ENCODE data around the gene THSD7A.

The THSD7A gene

GRCh38 chr7:11625669-11626068 is 206.3 kb downstream of the THSD7A start:
- no peak for DNase-seq

GRCh38 chr7:11623093-11623678 is 208.8 kb downstream of the THSD7A start:
- no peak for DNase-seq

GRCh38 chr7:11620406-11621253 is 211.4 kb downstream of the THSD7A start:
- DNase-seq = no peak

- DNase-seq = no peak
Observed at GRCh38 chr7:11616466-11616865, 215.5 kb downstream of the THSD7A start.

- DNase-seq = no peak
Observed at GRCh38 chr7:11615174-11615573, 216.8 kb downstream of the THSD7A start.

GRCh38 chr7:11613292-11613930 is 218.6 kb downstream of the THSD7A start:
- DNase-seq = no peak

- DNase-seq = no peak
Observed at GRCh38 chr7:11612737-11613136, 219.3 kb downstream of the THSD7A start.

- no peak for DNase-seq
Observed at GRCh38 chr7:11609096-11609670, 222.8 kb downstream of the THSD7A start.

GRCh38 chr7:11607686-11608085 is 224.3 kb downstream of the THSD7A start:
- no peak for DNase-seq

- DNase-seq = no peak
Observed at GRCh38 chr7:11605749-11606148, 226.2 kb downstream of the THSD7A start.

- no peak for DNase-seq
Observed at GRCh38 chr7:11604505-11604904, 227.5 kb downstream of the THSD7A start.

- DNase-seq = no peak
Observed at GRCh38 chr7:11601761-11602160, 230.2 kb downstream of the THSD7A start.

- DNase-seq = no peak
Observed at GRCh38 chr7:11593322-11593721, 238.7 kb downstream of the THSD7A start.

GRCh38 chr7:11592699-11593098 is 239.3 kb downstream of the THSD7A start:
- DNase-seq = no peak

- no peak for DNase-seq
Observed at GRCh38 chr7:11591943-11592342, 240.1 kb downstream of the THSD7A start.

- DNase-seq = no peak
Observed at GRCh38 chr7:11591055-11591633, 240.9 kb downstream of the THSD7A start.

- DNase-seq = no peak
Observed at GRCh38 chr7:11589251-11589650, 242.7 kb downstream of the THSD7A start.

- DNase-seq = no peak
Observed at GRCh38 chr7:11587814-11588213, 244.2 kb downstream of the THSD7A start.

GRCh38 chr7:11587048-11587447 is 244.9 kb downstream of the THSD7A start:
- no peak for DNase-seq

- DNase-seq = no peak
Observed at GRCh38 chr7:11584406-11585031, 247.5 kb downstream of the THSD7A start.

- DNase-seq = no peak
Observed at GRCh38 chr7:11579141-11579540, 252.9 kb downstream of the THSD7A start.

- DNase-seq = no peak
Observed at GRCh38 chr7:11576310-11576709, 255.7 kb downstream of the THSD7A start.

Measured in Kasumi-1 (cell line).